ENCODE data around the gene CDH13.

GRCh38 chr16:83681381-83681956 lies 1054.7 kb downstream of the CDH13 start:
- TF ChIP-seq POLR2A (IDR thresholded peaks at IDR 0.05) (no peak), CTCF (IDR thresholded peaks at IDR 0.05 in 4 of 5, conservative IDR thresholded peaks at IDR 0.05 in 1 of 5) (no peak)
